ENCODE measurements around the gene MUC5AC.

Gene MUC5AC

DNA sequence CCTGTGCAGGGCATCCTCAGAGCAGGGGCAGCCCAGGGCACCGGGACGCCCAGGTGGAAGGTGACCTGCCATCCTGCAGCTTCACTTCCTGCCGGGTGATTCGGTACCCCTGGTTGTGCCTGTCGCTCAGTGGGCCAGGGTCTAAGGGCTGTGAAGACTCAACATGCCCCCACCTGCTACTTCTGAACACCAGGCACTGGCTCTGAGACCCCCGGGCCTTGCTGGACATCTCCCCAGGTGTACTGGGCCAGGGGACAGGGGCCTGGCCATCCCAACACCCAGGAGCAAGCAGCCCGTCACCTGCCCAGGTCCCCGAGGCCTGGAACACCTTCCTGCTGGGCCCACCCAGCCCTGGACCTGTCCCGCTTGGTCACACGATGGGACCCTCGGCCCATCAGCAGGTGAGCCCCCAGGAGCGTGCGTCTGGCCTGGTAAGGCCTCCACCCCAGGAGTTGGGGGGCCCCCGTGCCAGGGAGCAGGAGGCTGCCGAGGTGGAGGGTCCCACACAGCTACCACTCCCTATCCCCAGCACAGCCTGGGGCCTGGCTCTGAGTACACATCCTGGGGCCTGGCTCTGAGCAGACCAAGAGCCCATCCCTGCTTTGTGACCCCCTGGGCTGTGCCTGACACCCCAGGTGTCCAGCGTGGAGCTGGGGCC lies 61.2 kb downstream of the MUC5AC start:
- no peaks in the 10 kb centered on the region for H4K20me1 ChIP-seq (ENCODE audit: insufficient read depth, low read length)
- H2AFZ ChIP-seq (ENCODE audit: low read depth, low read length): no peak overlapping the region
- no peak overlapping the region for H3K4me2 ChIP-seq (ENCODE audit: low read length)
- no peaks in the 10 kb centered on the region for H3K79me2 ChIP-seq (ENCODE audit: low read length)
- H3K9ac ChIP-seq (ENCODE audit: low read length): no peak overlapping the region
- no peaks in the 10 kb centered on the region for H3K4me1 ChIP-seq (ENCODE audit: low read length)
- TF ChIP-seq, protein P1, sequence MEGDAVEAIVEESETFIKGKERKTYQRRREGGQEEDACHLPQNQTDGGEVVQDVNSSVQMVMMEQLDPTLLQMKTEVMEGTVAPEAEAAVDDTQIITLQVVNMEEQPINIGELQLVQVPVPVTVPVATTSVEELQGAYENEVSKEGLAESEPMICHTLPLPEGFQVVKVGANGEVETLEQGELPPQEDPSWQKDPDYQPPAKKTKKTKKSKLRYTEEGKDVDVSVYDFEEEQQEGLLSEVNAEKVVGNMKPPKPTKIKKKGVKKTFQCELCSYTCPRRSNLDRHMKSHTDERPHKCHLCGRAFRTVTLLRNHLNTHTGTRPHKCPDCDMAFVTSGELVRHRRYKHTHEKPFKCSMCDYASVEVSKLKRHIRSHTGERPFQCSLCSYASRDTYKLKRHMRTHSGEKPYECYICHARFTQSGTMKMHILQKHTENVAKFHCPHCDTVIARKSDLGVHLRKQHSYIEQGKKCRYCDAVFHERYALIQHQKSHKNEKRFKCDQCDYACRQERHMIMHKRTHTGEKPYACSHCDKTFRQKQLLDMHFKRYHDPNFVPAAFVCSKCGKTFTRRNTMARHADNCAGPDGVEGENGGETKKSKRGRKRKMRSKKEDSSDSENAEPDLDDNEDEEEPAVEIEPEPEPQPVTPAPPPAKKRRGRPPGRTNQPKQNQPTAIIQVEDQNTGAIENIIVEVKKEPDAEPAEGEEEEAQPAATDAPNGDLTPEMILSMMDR (IDR thresholded peaks at IDR 0.05; ENCODE audit: low read depth, low read length): no peak
- no peak for TF ChIP-seq EZH2phosphoT487 (IDR thresholded peaks at IDR 0.05; ENCODE audit: low read depth)
- no peak overlapping the region for H3K27ac ChIP-seq (ENCODE audit: low read length)
- no peaks in the 10 kb centered on the region for H3K9me3 ChIP-seq (ENCODE audit: insufficient read depth, low read length)
- H3K4me3 ChIP-seq (ENCODE audit: low read length): no peak overlapping the region
- no peaks in the 10 kb centered on the region for H3K36me3 ChIP-seq (replicated peaks; ENCODE audit: low read depth, low read length)
- no peaks in the 10 kb centered on the region for H3K27me3 ChIP-seq (ENCODE audit: low read depth, low read length)

DNA sequence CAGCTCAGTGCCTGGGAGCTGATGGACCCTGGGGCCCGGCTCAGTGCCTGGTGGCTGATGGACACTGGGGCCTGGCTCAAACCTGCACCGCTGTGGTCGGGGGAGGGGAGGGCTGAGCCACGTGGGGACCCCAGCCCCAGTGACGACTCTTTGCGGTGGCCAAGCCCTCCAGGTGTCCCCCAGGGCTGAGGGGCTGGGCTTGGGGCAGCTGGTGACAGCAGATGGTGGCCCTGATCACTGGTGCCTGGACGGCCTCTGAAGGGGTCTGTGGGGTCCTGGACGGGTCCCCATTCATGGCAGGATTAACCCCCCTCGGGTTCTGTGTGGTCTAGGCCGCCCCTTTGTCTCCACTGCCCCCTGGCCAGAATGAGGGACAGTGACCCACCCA lies 61.7 kb downstream of the MUC5AC start:
- Histone ChIP-seq H3K4me1 (ENCODE audit: low read length) (no peaks in the 10 kb centered on the region), H3K36me3 (replicated peaks; ENCODE audit: low read depth, low read length) (no peaks in the 10 kb centered on the region), H3K79me2 (ENCODE audit: low read length) (no peaks in the 10 kb centered on the region), H3K9ac (ENCODE audit: low read length) (no peak overlapping the region), H3K27ac (ENCODE audit: low read length) (no peak overlapping the region), H3K27me3 (ENCODE audit: low read depth, low read length) (no peaks in the 10 kb centered on the region), H3K4me2 (ENCODE audit: low read length) (no peak overlapping the region), H2AFZ (ENCODE audit: low read depth, low read length) (no peak overlapping the region), H3K9me3 (ENCODE audit: insufficient read depth, low read length) (no peaks in the 10 kb centered on the region), H3K4me3 (ENCODE audit: low read length) (no peak overlapping the region), H4K20me1 (ENCODE audit: insufficient read depth, low read length) (no peaks in the 10 kb centered on the region)
- no peak for TF ChIP-seq EZH2phosphoT487 (IDR thresholded peaks at IDR 0.05; ENCODE audit: low read depth)
- TF ChIP-seq, protein P1 (IDR thresholded peaks at IDR 0.05; ENCODE audit: low read depth, low read length): no peak

DNA sequence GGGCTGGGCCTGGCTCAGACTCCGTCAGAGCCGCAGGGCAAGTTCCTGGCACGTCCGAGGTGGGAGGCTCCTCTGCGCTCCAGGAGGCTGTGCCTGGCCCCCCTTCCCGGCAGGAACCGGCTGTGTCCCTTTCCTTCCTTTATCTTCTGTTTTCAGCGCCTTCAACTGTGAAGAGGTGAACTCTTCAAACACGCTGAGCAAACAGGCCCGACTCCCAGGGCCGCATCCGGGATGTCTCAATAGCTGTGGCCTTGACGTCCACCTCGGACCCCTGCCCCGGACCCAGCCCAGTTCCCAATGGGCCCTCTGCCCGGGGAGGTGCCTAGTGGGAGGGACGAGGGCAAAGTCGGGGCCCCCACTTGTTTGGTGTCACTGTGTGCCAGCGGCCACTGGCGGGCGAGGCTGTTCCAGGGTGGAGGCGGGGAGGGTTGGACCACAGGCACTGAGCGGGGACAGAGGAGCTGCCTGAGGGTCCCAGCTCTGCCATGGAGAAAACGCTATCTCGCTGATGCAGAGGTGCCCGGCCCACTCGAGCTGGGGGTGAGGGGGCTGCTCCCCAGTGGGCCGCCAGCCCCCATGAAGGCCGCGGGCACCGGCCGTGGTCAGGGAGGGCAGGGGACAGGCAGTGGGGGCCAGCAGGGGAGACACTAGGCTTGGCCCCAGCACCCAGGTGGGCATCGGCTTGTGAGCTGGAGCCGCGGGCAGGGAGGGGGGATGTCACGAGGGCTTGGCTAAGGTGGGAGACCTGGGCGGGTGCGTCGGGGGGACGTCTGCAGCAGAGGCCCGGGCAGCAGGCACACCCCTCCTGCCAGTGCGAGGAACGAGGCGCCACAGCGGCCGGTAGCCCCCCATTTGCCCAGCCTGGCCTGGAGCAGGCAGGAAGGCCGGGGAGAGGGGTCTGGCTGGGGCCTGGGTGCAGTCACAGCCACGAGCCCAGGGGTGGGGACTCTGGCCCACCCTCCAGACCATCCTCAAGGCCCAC lies 62.4 kb downstream of the MUC5AC start:
- Histone ChIP-seq H3K27me3 (ENCODE audit: low read depth, low read length) (no peaks in the 10 kb centered on the region), H3K4me2 (ENCODE audit: low read length) (no peak overlapping the region), H3K9ac (ENCODE audit: low read length) (no peak overlapping the region), H3K4me1 (ENCODE audit: low read length) (no peaks in the 10 kb centered on the region), H3K9me3 (ENCODE audit: insufficient read depth, low read length) (no peaks in the 10 kb centered on the region), H3K27ac (ENCODE audit: low read length) (no peak overlapping the region), H2AFZ (ENCODE audit: low read depth, low read length) (no peak overlapping the region), H3K36me3 (replicated peaks; ENCODE audit: low read depth, low read length) (no peaks in the 10 kb centered on the region), H4K20me1 (ENCODE audit: insufficient read depth, low read length) (no peaks in the 10 kb centered on the region), H3K4me3 (ENCODE audit: low read length) (no peak overlapping the region), H3K79me2 (ENCODE audit: low read length) (no peaks in the 10 kb centered on the region)
- TF ChIP-seq, protein P1 (IDR thresholded peaks at IDR 0.05; ENCODE audit: low read depth, low read length): no peak
- TF ChIP-seq EZH2phosphoT487 (IDR thresholded peaks at IDR 0.05; ENCODE audit: low read depth): no peak
